Renal cortex interstitium (tissue), 11 donors: ENCODE results near the gene CEBPE. TPM values are rescaled to one million over a fixed set of nuclear protein-coding genes. Genes with fewer than 3 reads are reported as not detected.

Experiments
- DNase-seq, 11 donors: peaks; one replicate each; pipeline ENCODE4 v3.0.0-alpha.2; 2013; ENCODE audit warnings: low read depth in 9 of 11, low spot score in 4 of 11; ENCODE audit errors: extremely low read depth in 1 of 11
- polyA plus RNA-seq, 3 donors: library from polyadenylated mRNA; unstranded; fragments of 120-200 nt; gene quantifications; one replicate each; pipeline ENCODE4 v1.2.1, GENCODE V29; 2013; ENCODE audit not compliant: insufficient read length in 3 of 3

The CEBPE gene
- polyA plus RNA-seq, 3 donors: 0.15 to 0.22 (median 0.16) TPM

GRCh38 chr14:23093104-23093503 is 26.0 kb downstream of the CEBPE start:
- no peak for DNase-seq

- DNase-seq: no peak
These were observed 27.5 kb downstream of the CEBPE start for GRCh38 chr14:23091294-23092225.

GRCh38 chr14:23090254-23090636 is 28.8 kb downstream of the CEBPE start:
- DNase-seq: no peak

GRCh38 chr14:23089498-23090253 is 29.4 kb downstream of the CEBPE start:
- DNase-seq: no peak

- no peak for DNase-seq
These were observed 32.5 kb downstream of the CEBPE start for GRCh38 chr14:23086565-23086964.

- no peak for DNase-seq
These were observed 33.6 kb downstream of the CEBPE start for GRCh38 chr14:23085458-23085857.

GRCh38 chr14:23080474-23080873 is 38.6 kb downstream of the CEBPE start:
- DNase-seq: no peak

GRCh38 chr14:23079716-23080115 is 39.3 kb downstream of the CEBPE start:
- DNase-seq: no peak

- no peak for DNase-seq
These were observed 40.4 kb downstream of the CEBPE start for GRCh38 chr14:23078692-23079116.

- no peak for DNase-seq
These were observed 41.1 kb downstream of the CEBPE start for GRCh38 chr14:23077962-23078361.

- no peak for DNase-seq
These were observed 42.2 kb downstream of the CEBPE start for GRCh38 chr14:23076785-23077408.

GRCh38 chr14:23074906-23075305 is 44.1 kb downstream of the CEBPE start:
- no peak for DNase-seq

GRCh38 chr14:23071921-23072539 is 47.0 kb downstream of the CEBPE start:
- DNase-seq: no peak

- DNase-seq: peak in 9 of 11 donors; percentile 73 to 90 (median 84)
These were observed 47.7 kb downstream of the CEBPE start for GRCh38 chr14:23071244-23071920.

- no peak for DNase-seq
These were observed 48.6 kb downstream of the CEBPE start for GRCh38 chr14:23070262-23071129.

GRCh38 chr14:23069413-23069806 is 49.6 kb downstream of the CEBPE start:
- DNase-seq: no peak

- peak; percentile 77 to 92 (median 87) for DNase-seq
These were observed 50.2 kb downstream of the CEBPE start for GRCh38 chr14:23068789-23069412.
